ENCODE data around the gene PAIP2.
"Not testable (repeated sequence)": the region's sequence is repeated elsewhere in the genome, so short reads cannot be mapped to it uniquely, and the experiment has no call there.

The PAIP2 gene

GRCh38 chr5:139392678-139393496, 51.2 kb downstream of the PAIP2 start:
- DNase-seq (ENCODE audit: low read depth): peak; percentile 57

- no peak for DNase-seq (ENCODE audit: low read depth)
Observed at GRCh38 chr5:139393497-139394122, 52.0 kb downstream of the PAIP2 start.

GRCh38 chr5:139394123-139394653, 52.5 kb downstream of the PAIP2 start:
- DNase-seq (ENCODE audit: low read depth): no peak

- DNase-seq (ENCODE audit: low read depth): no peak
Observed at GRCh38 chr5:139394654-139395566, 53.3 kb downstream of the PAIP2 start, which contains the start of gene PROB1. TSS of gene PROB1 (minus strand) at chr5:139395104. CDS start at chr5:139395081, 23 bp downstream.

- DNase-seq (ENCODE audit: low read depth): no peak
Observed at GRCh38 chr5:139395844-139396640, 54.4 kb downstream of the PAIP2 start.

GRCh38 chr5:139396691-139397090, 55.0 kb downstream of the PAIP2 start:
- no peak for DNase-seq (ENCODE audit: low read depth)

- no peak for DNase-seq (ENCODE audit: low read depth)
Observed at GRCh38 chr5:139397921-139398320, 56.3 kb downstream of the PAIP2 start.

GRCh38 chr5:139399501-139400121, 58.0 kb downstream of the PAIP2 start:
- no peak for DNase-seq (ENCODE audit: low read depth)

GRCh38 chr5:139401546-139401945, 59.9 kb downstream of the PAIP2 start:
- no peak for DNase-seq (ENCODE audit: low read depth)

GRCh38 chr5:139402561-139403158, 61.0 kb downstream of the PAIP2 start:
- no peak for DNase-seq (ENCODE audit: low read depth)

- no peak for DNase-seq (ENCODE audit: low read depth)
Observed at GRCh38 chr5:139403418-139403786, 61.7 kb downstream of the PAIP2 start.

- peak; percentile 96 for DNase-seq (ENCODE audit: low read depth)
Observed at GRCh38 chr5:139403787-139404483, 62.3 kb downstream of the PAIP2 start, which contains the start of gene SPATA24. TSS of gene SPATA24 (minus strand) at chr5:139404089. CDS start at chr5:139404060, 29 bp downstream.

- DNase-seq (ENCODE audit: low read depth): no peak
Observed at GRCh38 chr5:139404484-139404840, 62.8 kb downstream of the PAIP2 start.

- no peak for DNase-seq (ENCODE audit: low read depth)
Observed at GRCh38 chr5:139406963-139407362, 65.3 kb downstream of the PAIP2 start.

- no peak for DNase-seq (ENCODE audit: low read depth)
Observed at GRCh38 chr5:139407517-139407916, 65.9 kb downstream of the PAIP2 start.

GRCh38 chr5:139408191-139408590, 66.5 kb downstream of the PAIP2 start:
- no peak for DNase-seq (ENCODE audit: low read depth)

- not testable (repeated sequence) for DNase-seq (ENCODE audit: low read depth)
Observed at GRCh38 chr5:139409116-139409515, 67.5 kb downstream of the PAIP2 start.

GRCh38 chr5:139410121-139410992, 68.7 kb downstream of the PAIP2 start:
- DNase-seq (ENCODE audit: low read depth): no peak

Measured in stimulated activated CD8-positive, alpha-beta memory T cell treated with anti-CD3 and anti-CD28 coated beads, Interleukin-12 subunit alpha, Interleukin-12 subunit beta, amount 100 ng/mL, for 1 hour (primary cell).